Natural killer cell (primary cell): ENCODE measurements around the gene SLC66A1. TPM values are rescaled to one million over a fixed set of nuclear protein-coding genes. Genes with fewer than 3 reads are reported as not detected.
"Not testable (repeated sequence)": the region's sequence is repeated elsewhere in the genome, so short reads cannot be mapped to it uniquely, and the experiment has no call there.

ENCODE experiments used
- ATAC-seq, 3 donors: fragments of 150-1000 bp in 2 of 3; fragments of 200-7000 bp in 1 of 3; cut with Tn5 transposase; 1 replicate in 1 of 3; 2 replicates in 2 of 3; pipeline ENCODE4 v1.10.0; 2021; ENCODE audit warnings: mild to moderate bottlenecking in 2 of 3, moderate library complexity in 2 of 3
- DNase-seq, 2 donors: peaks; one replicate each; pipeline versions ENCODE4 v3.0.0 to v3.0.0-alpha.2; 2013 to 2021; ENCODE audit warnings: mixed read lengths in 1 of 2
- H3K27ac ChIP-seq: one replicate; pipeline ENCODE4 v1.5.1; 2013; ENCODE audit warnings: mild to moderate bottlenecking, low read length
- H3K27me3 ChIP-seq: one replicate; pipeline ENCODE4 v1.6.1; 2013; ENCODE audit warnings: low read length; ENCODE audit not compliant: control insufficient read depth, insufficient read depth
- H3K36me3 ChIP-seq: one replicate; pipeline ENCODE4 v1.6.1; 2013; ENCODE audit warnings: low read length; ENCODE audit not compliant: control insufficient read depth, insufficient read depth
- H3K4me1 ChIP-seq: one replicate; pipeline ENCODE4 v1.6.1; 2013; ENCODE audit warnings: low read length; ENCODE audit not compliant: control insufficient read depth, insufficient read depth
- H3K4me3 ChIP-seq: one replicate; pipeline ENCODE4 v1.5.1; 2013; ENCODE audit warnings: low read length
- H3K9me3 ChIP-seq: one replicate; pipeline ENCODE4 v1.6.1; 2013; ENCODE audit warnings: low read length; ENCODE audit not compliant: control insufficient read depth, insufficient read depth
- H3K27ac Mint-ChIP-seq, 2 donors: one replicate each; pipeline ENCODE4 v1.8.0; 2022; ENCODE audit warnings: mild to moderate bottlenecking in 2 of 2, mixed read lengths in 2 of 2, moderate library complexity in 1 of 2
- H3K27me3 Mint-ChIP-seq, 2 donors: one replicate each; pipeline ENCODE4 v1.8.0; 2022; ENCODE audit warnings: low read depth in 2 of 2, mixed read lengths in 2 of 2
- H3K36me3 Mint-ChIP-seq: one replicate; pipeline ENCODE4 v1.8.0; 2022; ENCODE audit warnings: mixed read lengths
- H3K4me1 Mint-ChIP-seq, 2 donors: one replicate each; pipeline ENCODE4 v1.8.0; 2022; ENCODE audit warnings: mixed read lengths in 2 of 2
- H3K4me3 Mint-ChIP-seq: one replicate; pipeline ENCODE4 v1.8.0; 2022; ENCODE audit warnings: mild to moderate bottlenecking, moderate library complexity, mixed read lengths
- H3K9me3 Mint-ChIP-seq, 2 donors: one replicate each; pipeline ENCODE4 v1.8.0; 2022; ENCODE audit warnings: mixed read lengths in 2 of 2
- CTCF ChIP-seq: fragments of 200-600 bp; IDR thresholded peaks from one replicate; pipeline ENCODE4 v1.8.0; 2022; ENCODE audit warnings: antibody characterized with exemption
- WGBS: methylation state at CpG from one replicate; pipeline ENCODE4 v1.1.7; 2013; ENCODE audit warnings: missing lambda C conversion rate; ENCODE audit not compliant: insufficient coverage; 5-methylcytosine and 5-hydroxymethylcytosine counted together
- intact Hi-C: fragments of 100-400 bp; cut with micrococcal nuclease; formaldehyde crosslinking; loops from one replicate; pipeline ENCODE4 v1.14.2; 2022
- total RNA-seq, 4 donors: library from RNA; stranded (reverse); fragments of 120-200 nt in 1 of 4; gene quantifications; one replicate each; pipeline versions ENCODE4 v1.2.3 to v1.2.4, GENCODE V29; 2013 to 2022

Gene SLC66A1
- total RNA-seq, result 1 to 10 TPM; 5.8 to 8.5 (median 7.6) TPM
- total RNA-seq (2013), result 7.1 TPM

- H3K27ac Mint-ChIP-seq, result peak within 1 kb of the TSS; percentile 73 to 78
Measured at GRCh38 chr1:19311931-19312781, at the start of gene SLC66A1, which contains the start of gene AKR7A2. TSS of gene SLC66A1 (plus strand) at chr1:19312326. CDS start at chr1:19317678, 5,352 bp downstream. TSS of gene AKR7A2 (minus strand) at chr1:19312144. CDS start at chr1:19312124, 20 bp downstream.

GRCh38 chr1:19262744-19263143 is 49.4 kb upstream of the SLC66A1 start:
- no peaks in the 10 kb centered on the region for H3K9me3 Mint-ChIP-seq
- no peak overlapping the region for H3K4me3 Mint-ChIP-seq
- no peak for TF ChIP-seq CTCF
- ATAC-seq (no peak), DNase-seq (no peak)
- no peaks in the 10 kb centered on the region for H3K27me3 Mint-ChIP-seq
- no peak overlapping the region for H3K27ac Mint-ChIP-seq
- H3K9me3 ChIP-seq, result no peaks in the 10 kb centered on the region
- peaks cover 20% of the 10 kb centered on the region for H3K36me3 ChIP-seq
- H3K4me3 ChIP-seq, result no peak overlapping the region
- no peaks in the 10 kb centered on the region for H3K36me3 Mint-ChIP-seq
- no peaks in the 10 kb centered on the region for H3K4me1 ChIP-seq
- intact Hi-C loops, result no loop called here
- H3K27ac ChIP-seq, result no peak overlapping the region
- WGBS, result 90% methylated on average over 4 of the region's 5 CpGs
- no peaks in the 10 kb centered on the region for H3K4me1 Mint-ChIP-seq
- no peaks in the 10 kb centered on the region for H3K27me3 ChIP-seq

More at GRCh38 chr1:19311931-19312781, at the start of gene SLC66A1, which contains the start of gene AKR7A2:
- Histone ChIP-seq H3K9me3 (no peaks in the 10 kb centered on the region), H3K4me3 (peak within 1 kb of the TSS; percentile 75), H3K36me3 (peaks cover 10% of the 10 kb centered on the region), H3K27me3 (no peaks in the 10 kb centered on the region), H3K4me1 (peaks cover 52% of the 10 kb centered on the region), H3K27ac (peak within 1 kb of the TSS; percentile 45)
- Mint-ChIP-seq H3K36me3 (peaks cover 7% of the 10 kb centered on the region), H3K9me3 (no peaks in the 10 kb centered on the region), H3K4me1 (peaks cover 31 to 43% of the 10 kb centered on the region in 2 donors), H3K27me3 (no peaks in the 10 kb centered on the region), H3K4me3 (peak within 1 kb of the TSS; percentile 87)
- DNase-seq (peak; percentile 91 to 95), ATAC-seq (peak; percentile 96 to 99 (median 98))
- intact Hi-C loops, result loop anchor here (2.0 to 10.0 kb wide), 2 partner anchors 61 to 173 kb away; partner anchors contain the start of genes CAPZB, EMC1 and MRTO4
- under 1% methylated on average over 105 of the region's 105 CpGs for WGBS
- TF ChIP-seq CTCF, result no peak

DNA sequence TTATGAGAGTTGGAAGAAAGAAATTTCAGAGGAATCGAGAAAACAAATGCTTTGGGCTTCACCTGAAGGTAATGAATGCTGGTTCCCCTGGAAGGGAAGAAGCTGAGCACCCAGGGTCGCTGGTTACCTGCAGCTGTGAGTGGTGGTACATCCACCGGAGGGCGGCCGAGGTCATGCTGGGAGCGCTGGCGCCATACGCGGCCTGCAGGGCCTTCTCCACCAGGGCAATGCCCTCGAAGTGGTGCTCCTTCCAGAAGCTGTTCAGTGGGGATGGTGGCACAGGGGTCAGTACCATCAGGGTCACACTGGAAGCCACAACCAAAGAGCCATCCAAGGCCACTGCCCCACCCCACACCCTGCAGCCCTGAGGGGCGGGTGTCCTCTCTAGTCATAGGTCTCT is 43.7 kb upstream of the SLC66A1 start:
- Mint-ChIP-seq H3K4me1 (peaks cover 0 to 5% of the 10 kb centered on the region in 2 donors), H3K27ac (no peak overlapping the region), H3K9me3 (no peaks in the 10 kb centered on the region), H3K36me3 (no peaks in the 10 kb centered on the region), H3K27me3 (peaks cover 5 to 12% of the 10 kb centered on the region in 2 donors), H3K4me3 (no peak overlapping the region)
- no peak for DNase-seq
- Histone ChIP-seq H3K36me3 (no peaks in the 10 kb centered on the region), H3K9me3 (no peaks in the 10 kb centered on the region), H3K4me1 (no peaks in the 10 kb centered on the region), H3K4me3 (no peak overlapping the region), H3K27me3 (no peaks in the 10 kb centered on the region), H3K27ac (no peak overlapping the region)
- intact Hi-C loops, result no loop called here
- TF ChIP-seq CTCF, result no peak
- ATAC-seq, result no peak
- 77% methylated on average over 11 of the region's 11 CpGs for WGBS

GRCh38 chr1:19269427-19270342 is 42.4 kb upstream of the SLC66A1 start:
- ATAC-seq, H3K27me3 ChIP-seq, H3K27ac Mint-ChIP-seq, H3K36me3 ChIP-seq, H3K4me3 Mint-ChIP-seq, intact Hi-C loops, H3K9me3 ChIP-seq, H3K4me3 ChIP-seq, DNase-seq, H3K36me3 Mint-ChIP-seq, H3K9me3 Mint-ChIP-seq, H3K27ac ChIP-seq, H3K4me1 ChIP-seq, H3K4me1 Mint-ChIP-seq: not testable (repeated sequence)
- WGBS, result 80% methylated on average over 7 of the region's 9 CpGs
- H3K27me3 Mint-ChIP-seq, result peaks cover 9 to 19% of the 10 kb centered on the region in 2 donors

- ATAC-seq, H3K36me3 Mint-ChIP-seq, H3K27me3 ChIP-seq, H3K4me3 Mint-ChIP-seq, H3K36me3 ChIP-seq, intact Hi-C loops, H3K27ac Mint-ChIP-seq, H3K4me1 Mint-ChIP-seq, H3K9me3 ChIP-seq, H3K4me1 ChIP-seq, H3K27ac ChIP-seq, DNase-seq, H3K9me3 Mint-ChIP-seq, H3K4me3 ChIP-seq: not testable (repeated sequence)
- WGBS, result 92% methylated on average over 6 of the region's 6 CpGs
- H3K27me3 Mint-ChIP-seq, result peaks cover 10 to 21% of the 10 kb centered on the region in 2 donors
Measured at GRCh38 chr1:19270343-19270730, 41.8 kb upstream of the SLC66A1 start.
